Skeletal muscle tissue (tissue), 4 donors: ENCODE data around the gene EIF5A2. TPM values are rescaled to one million over a fixed set of nuclear protein-coding genes. Genes with fewer than 3 reads are reported as not detected.

Experiments
- H3K27ac ChIP-seq: one replicate; pipeline ENCODE4 v1.7.0; 2013; ENCODE audit warnings: mild to moderate bottlenecking, low read depth, low read length, inconsistent platforms
- H3K27me3 ChIP-seq, 3 donors: one replicate each; pipeline ENCODE4 v1.7.0; 2013; ENCODE audit warnings: low read length in 3 of 3; ENCODE audit not compliant: control insufficient read depth in 3 of 3, insufficient read depth in 3 of 3
- H3K36me3 ChIP-seq, 3 donors: one replicate each; pipeline ENCODE4 v1.7.0; 2013; ENCODE audit warnings: low read length in 3 of 3; ENCODE audit not compliant: control insufficient read depth in 3 of 3, insufficient read depth in 3 of 3
- H3K4me1 ChIP-seq, 3 donors: one replicate each; pipeline ENCODE4 v1.7.0; 2013; ENCODE audit warnings: low read length in 3 of 3, mild to moderate bottlenecking in 3 of 3; ENCODE audit not compliant: control insufficient read depth in 3 of 3, insufficient read depth in 3 of 3
- H3K4me3 ChIP-seq, 3 donors: one replicate each; pipeline ENCODE4 v1.7.0; 2013; ENCODE audit warnings: low read length in 3 of 3
- H3K9ac ChIP-seq, 3 donors: one replicate each; pipeline ENCODE4 v1.7.0; 2013; ENCODE audit warnings: low read length in 3 of 3, mild to moderate bottlenecking in 3 of 3, moderate library complexity in 2 of 3, low read depth in 1 of 3
- H3K9me3 ChIP-seq, 3 donors: one replicate each; pipeline ENCODE4 v1.7.0; 2013; ENCODE audit warnings: low read length in 3 of 3; ENCODE audit not compliant: control insufficient read depth in 3 of 3
- total RNA-seq: library from RNA; depleted of rRNA; stranded (reverse); fragments of >200 nt; gene quantifications from one replicate; pipeline ENCODE4 v1.2.3, GENCODE V29; 2014
- donor health status: Osteomylitis.

EIF5A2 gene
- total RNA-seq, 1 donor from 2014 or later, result 1.0 TPM

- Histone ChIP-seq H3K9ac (no peak overlapping the region), H3K27me3 (no peaks in the 10 kb centered on the region), H3K4me1 (no peaks in the 10 kb centered on the region), H3K27ac (no peak overlapping the region), H3K9me3 (no peaks in the 10 kb centered on the region), H3K36me3 (no peaks in the 10 kb centered on the region), H3K4me3 (no peak overlapping the region)
Observed at GRCh38 chr3:170876537-170876936, 31.9 kb downstream of the EIF5A2 start.

DNA sequence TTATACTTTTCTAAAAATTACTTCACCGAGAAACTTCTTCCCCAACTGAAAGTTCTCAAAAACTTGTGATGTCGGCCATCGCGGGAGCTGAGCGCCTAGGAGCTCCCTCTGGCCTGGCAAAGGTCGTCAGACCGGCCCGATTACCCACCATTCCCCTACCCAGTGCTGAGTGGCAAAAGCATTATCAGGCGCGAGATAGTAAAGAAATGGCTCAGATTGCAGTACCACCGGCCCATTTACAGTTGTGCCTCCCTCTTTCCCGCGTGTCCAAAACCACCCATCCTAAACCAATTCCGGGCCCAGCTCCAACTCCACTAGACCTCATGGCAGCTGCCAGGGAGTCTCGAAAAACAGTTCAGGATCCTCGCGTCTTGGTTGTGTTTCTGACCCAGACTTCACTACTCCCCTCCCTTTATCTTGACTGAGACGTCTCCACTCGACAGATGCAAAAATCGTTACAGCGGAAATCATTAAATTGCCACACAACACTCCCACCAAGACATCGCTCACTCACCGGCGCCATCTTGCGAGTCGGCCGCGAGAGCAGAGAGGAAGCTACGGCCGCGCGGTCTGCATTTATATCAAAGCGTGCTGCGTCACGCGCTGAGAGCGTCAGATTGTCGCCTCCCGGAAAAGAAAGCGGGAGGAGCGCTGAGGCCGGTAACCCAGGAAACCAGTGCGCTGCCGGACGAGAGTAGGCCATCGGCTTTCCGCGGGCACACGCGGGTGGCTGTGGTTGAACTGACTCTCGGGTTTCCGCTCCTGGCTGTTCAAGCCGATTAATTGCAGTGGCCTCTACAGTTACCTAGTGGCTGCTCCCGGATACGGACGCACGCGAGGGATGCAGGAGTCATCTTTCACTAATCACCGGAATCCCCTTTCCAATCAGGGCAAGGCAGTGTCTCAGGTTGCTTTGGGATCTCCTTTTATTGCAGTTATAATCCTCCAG lies 38.5 kb downstream of the EIF5A2 start, which contains the start of gene RPL22L1:
RPL22L1 (minus strand) TSS at position 551 of the 949 bp plus-strand sequence; CDS start at position 523, 28 bp downstream.
- Histone ChIP-seq H3K4me3 (peak within 1 kb of the TSS; percentile 90 to 98 (median 94)), H3K9me3 (no peaks in the 10 kb centered on the region), H3K4me1 (peaks cover 0 to 15% (median 7%) of the 10 kb centered on the region in 3 donors), H3K27ac (peak within 1 kb of the TSS; percentile 83), H3K36me3 (peaks cover 9 to 28% (median 21%) of the 10 kb centered on the region in 3 donors), H3K9ac (peak within 1 kb of the TSS; percentile 80 to 86 (median 82)), H3K27me3 (no peaks in the 10 kb centered on the region)

DNA sequence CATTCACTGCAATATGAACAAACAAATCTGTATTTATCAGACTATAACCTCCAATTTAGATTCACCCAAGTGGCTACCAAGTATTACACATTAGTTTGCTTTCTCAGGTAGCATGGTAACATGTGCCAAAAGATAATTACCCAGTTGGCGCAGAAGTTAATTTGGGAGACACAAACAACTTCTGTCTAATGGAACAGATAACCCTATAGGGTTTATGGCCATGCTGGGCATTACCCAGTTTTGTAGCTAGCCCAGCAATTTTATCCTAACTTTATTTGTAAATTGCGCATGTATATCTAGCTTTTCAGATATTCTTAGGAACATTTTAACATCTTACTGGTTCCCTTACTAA lies 39.2 kb downstream of the EIF5A2 start:
- Histone ChIP-seq H3K36me3 (peaks cover 9 to 28% (median 21%) of the 10 kb centered on the region in 3 donors), H3K4me1 (peaks cover 0 to 15% (median 7%) of the 10 kb centered on the region in 3 donors), H3K9ac (peak overlapping the region; percentile 80 to 86 (median 82)), H3K4me3 (peak overlapping the region; percentile 90 to 98 (median 94)), H3K9me3 (no peaks in the 10 kb centered on the region), H3K27me3 (no peaks in the 10 kb centered on the region), H3K27ac (peak overlapping the region; percentile 83)

DNA sequence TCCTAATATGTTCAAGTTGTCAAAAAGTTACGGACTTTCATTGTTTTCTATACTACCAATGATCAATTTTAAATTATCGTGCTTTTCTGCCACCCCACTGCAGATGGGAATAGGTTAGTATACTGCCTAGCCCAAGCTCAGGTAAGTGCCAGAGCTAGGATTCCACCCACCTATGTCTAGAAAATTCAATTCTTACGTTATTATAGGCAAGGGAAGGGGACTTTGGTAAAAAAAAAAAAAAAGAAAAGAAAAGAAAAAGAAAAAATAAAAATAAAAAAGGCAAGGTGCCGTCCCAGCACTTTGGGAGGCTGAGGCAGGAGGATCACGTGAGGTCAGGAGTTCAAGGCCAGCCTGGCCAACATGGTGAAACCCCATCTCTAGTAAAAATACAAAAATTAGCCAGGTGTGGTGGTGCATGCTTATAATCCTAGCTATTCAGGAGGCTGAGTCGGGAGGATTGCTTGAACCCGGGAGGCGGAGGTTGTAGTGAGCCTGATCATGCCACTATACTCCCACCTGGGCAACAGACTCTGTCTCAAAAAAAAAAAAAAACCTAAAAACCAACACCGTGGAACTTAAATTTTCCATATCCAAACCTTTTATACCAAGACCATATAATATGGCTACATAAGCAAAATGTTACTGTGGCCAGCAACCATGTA lies 39.7 kb downstream of the EIF5A2 start:
- no peaks in the 10 kb centered on the region for H3K27me3 ChIP-seq
- peak overlapping the region; percentile 90 to 98 (median 94) for H3K4me3 ChIP-seq
- no peak overlapping the region for H3K27ac ChIP-seq
- peaks cover 0 to 15% (median 7%) of the 10 kb centered on the region in 3 donors for H3K4me1 ChIP-seq
- H3K9me3 ChIP-seq, result no peaks in the 10 kb centered on the region
- peaks cover 9 to 28% (median 21%) of the 10 kb centered on the region in 3 donors for H3K36me3 ChIP-seq
- no peak overlapping the region for H3K9ac ChIP-seq

- Histone ChIP-seq H3K4me3 (no peak overlapping the region), H3K4me1 (peaks cover 0 to 15% (median 7%) of the 10 kb centered on the region in 3 donors), H3K9me3 (no peaks in the 10 kb centered on the region), H3K27me3 (no peaks in the 10 kb centered on the region), H3K27ac (no peak overlapping the region), H3K36me3 (peaks cover 9 to 28% (median 21%) of the 10 kb centered on the region in 3 donors), H3K9ac (no peak overlapping the region)
Observed at GRCh38 chr3:170867143-170867937, 41.1 kb downstream of the EIF5A2 start.

DNA sequence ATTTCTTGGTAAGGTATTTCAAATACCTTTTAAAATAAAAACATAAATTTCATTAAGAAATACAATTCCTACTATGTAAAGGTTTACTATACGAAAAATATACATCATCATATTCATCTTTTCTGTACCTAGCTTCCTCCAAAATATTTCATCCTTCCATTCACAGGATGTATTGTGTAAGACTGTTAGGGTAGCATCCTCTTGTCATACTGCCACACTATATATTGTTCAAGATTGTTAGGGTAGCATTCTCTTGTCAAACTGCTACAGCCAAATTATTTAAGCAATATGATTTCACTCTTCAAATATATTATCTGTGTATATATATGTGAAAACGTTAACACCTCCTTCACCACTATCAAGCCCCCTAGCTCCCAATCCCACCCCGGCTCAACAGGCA lies 41.9 kb downstream of the EIF5A2 start:
- Histone ChIP-seq H3K9me3 (no peaks in the 10 kb centered on the region), H3K36me3 (peaks cover 9 to 28% (median 21%) of the 10 kb centered on the region in 3 donors), H3K4me3 (no peak overlapping the region), H3K27ac (no peak overlapping the region), H3K4me1 (peaks cover 0 to 15% (median 7%) of the 10 kb centered on the region in 3 donors), H3K27me3 (no peaks in the 10 kb centered on the region), H3K9ac (no peak overlapping the region)

DNA sequence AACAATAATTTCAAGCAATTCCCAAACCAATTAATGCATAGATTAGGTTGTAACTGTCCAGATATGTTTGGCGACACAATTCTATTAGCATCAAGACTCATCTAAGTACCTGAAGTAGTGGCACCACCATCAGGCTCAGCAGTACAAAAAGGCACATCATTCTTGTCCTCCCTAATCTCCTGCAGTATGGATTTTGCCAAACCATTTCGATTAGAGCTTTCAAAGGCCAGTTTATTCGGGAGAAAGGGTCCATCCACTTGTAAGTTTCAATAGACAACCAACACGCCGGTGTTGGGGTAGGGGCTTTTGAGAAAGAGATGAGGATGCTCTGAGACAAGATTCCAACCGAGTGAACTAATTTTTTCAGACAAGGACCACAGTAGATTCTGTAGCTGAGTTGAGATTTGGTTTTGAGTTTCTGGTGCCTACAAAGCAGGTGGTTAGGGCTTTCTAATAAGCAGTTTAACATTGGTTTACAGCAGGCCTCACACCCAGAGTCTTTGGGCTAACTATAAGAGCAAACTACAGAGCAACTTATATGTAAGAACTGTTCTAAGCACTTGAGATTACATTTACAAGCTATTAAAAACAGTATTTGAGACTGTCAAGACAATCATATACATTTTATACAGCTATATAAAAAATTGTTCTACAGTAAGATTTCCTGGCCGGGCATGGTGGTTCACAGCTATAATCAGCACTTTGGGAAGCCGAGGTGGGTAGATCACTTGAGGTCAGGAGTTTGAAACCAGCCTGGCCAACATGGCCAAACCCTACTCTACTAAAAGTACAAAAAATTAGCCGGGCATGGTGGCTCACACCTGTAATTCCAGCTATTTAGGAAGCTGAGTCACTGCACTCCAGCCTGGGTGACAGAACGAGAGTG lies 43.0 kb downstream of the EIF5A2 start:
- H3K9me3 ChIP-seq, result no peaks in the 10 kb centered on the region
- H3K4me3 ChIP-seq, result no peak overlapping the region
- H3K4me1 ChIP-seq, result peaks cover 0 to 11% (median 7%) of the 10 kb centered on the region in 3 donors
- no peak overlapping the region for H3K9ac ChIP-seq
- H3K27me3 ChIP-seq, result no peaks in the 10 kb centered on the region
- H3K27ac ChIP-seq, result no peak overlapping the region
- peaks cover 9 to 28% (median 21%) of the 10 kb centered on the region in 3 donors for H3K36me3 ChIP-seq

DNA sequence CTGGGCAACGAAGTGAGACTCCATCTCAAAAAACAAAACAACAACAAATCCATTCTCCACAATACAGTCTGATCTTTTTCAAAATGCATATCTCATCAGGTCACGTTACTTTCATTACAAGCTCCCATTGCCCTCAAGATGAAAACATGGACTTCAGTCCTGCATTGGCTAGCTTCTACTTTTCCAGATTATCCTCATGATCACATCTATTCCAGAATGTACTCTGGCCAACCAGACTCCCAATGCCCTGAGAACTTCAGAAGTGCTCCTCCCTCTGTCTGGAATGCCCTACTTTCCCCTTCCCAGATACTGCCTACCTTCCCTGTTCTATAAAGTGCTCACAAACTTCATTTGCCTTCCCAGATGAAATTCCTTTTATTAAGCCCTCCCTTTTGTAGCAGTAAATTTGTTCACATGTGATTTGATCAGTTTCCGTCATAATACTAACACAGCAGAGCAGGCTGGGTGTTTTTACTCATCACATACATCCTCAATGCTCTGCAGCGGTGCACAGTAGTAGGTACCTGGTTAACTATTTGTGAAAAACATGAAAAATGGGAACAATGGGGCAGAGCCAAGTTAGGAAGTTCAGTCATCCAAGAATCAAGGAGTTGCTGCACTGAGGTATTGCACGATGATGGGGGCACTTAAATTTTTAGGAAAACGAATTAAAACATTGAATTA lies 43.8 kb downstream of the EIF5A2 start:
- Histone ChIP-seq H3K36me3 (peaks cover 9 to 28% (median 21%) of the 10 kb centered on the region in 3 donors), H3K4me3 (no peak overlapping the region), H3K4me1 (peaks cover 0 to 7% (median 7%) of the 10 kb centered on the region in 3 donors), H3K9ac (no peak overlapping the region), H3K27ac (no peak overlapping the region), H3K27me3 (no peaks in the 10 kb centered on the region), H3K9me3 (no peaks in the 10 kb centered on the region)
